ENCODE data around the gene SETBP1. TPM values are rescaled to one million over a fixed set of nuclear protein-coding genes. Genes with fewer than 3 reads are reported as not detected.

The SETBP1 gene
- total and polyA plus RNA-seq, 2 of the 13 experiments (the other 11 are each of a cell fraction or from before 2014, with no cell fraction given) = 0.18 to 0.65 TPM

GRCh38 chr18:44771956-44772917 lies 91.5 kb downstream of the SETBP1 start (continued):
- TF ChIP-seq ZBTB10 (CRISPR knock-in tag; IDR thresholded peaks at IDR 0.05; ENCODE audit: borderline replicate concordance) (0 out of 2 replicates have a peak, but pooled peaks have one; percentile 29), TBX2 (CRISPR knock-in tag; IDR thresholded peaks at IDR 0.05; ENCODE audit: borderline replicate concordance) (no peak), ZNF3 (CRISPR knock-in tag; IDR thresholded peaks at IDR 0.05) (no peak), NR2F6 (IDR thresholded peaks at IDR 0.05) (peak; percentile 93), NR2F6 (CRISPR knock-in tag; IDR thresholded peaks at IDR 0.05) (peak; percentile 95), HNF1A (IDR thresholded peaks at IDR 0.05; ENCODE audit: low read depth) (no peak), HNF1A (CRISPR knock-in tag; IDR thresholded peaks at IDR 0.05; ENCODE audit: borderline replicate concordance) (no peak), SOX6 (IDR thresholded peaks at IDR 0.05) (no peak), SOX6 (CRISPR knock-in tag; IDR thresholded peaks at IDR 0.05) (peak; percentile 87), XBP1 (CRISPR knock-in tag; IDR thresholded peaks at IDR 0.05) (no peak), ZNF451 (CRISPR knock-in tag; IDR thresholded peaks at IDR 0.05) (no peak), ZBTB8A (CRISPR knock-in tag; IDR thresholded peaks at IDR 0.05; ENCODE audit: borderline replicate concordance, low read depth) (no peak), ZNF83 (CRISPR knock-in tag; IDR thresholded peaks at IDR 0.05; ENCODE audit: borderline replicate concordance) (no peak), MEIS1 (CRISPR knock-in tag; IDR thresholded peaks at IDR 0.05; ENCODE audit: borderline replicate concordance) (no peak), PLRG1 (conservative IDR thresholded peaks at IDR 0.05) (no peak), ZNF333 (CRISPR knock-in tag; IDR thresholded peaks at IDR 0.05; ENCODE audit: borderline replicate concordance) (no peak), MAZ (IDR thresholded peaks at IDR 0.05; ENCODE audit: borderline replicate concordance, low read depth, low read length) (peak; percentile 57; the same call in 1 of the 2 replicates), MAZ (CRISPR knock-in tag; IDR thresholded peaks at IDR 0.05; ENCODE audit: low read depth) (no peak), TEAD3 (CRISPR knock-in tag; optimal IDR thresholded peaks at IDR 0.05; ENCODE audit: borderline replicate concordance) (peak; percentile 37), CREB1 (IDR thresholded peaks at IDR 0.05) (no peak), CREB1 (CRISPR knock-in tag; IDR thresholded peaks at IDR 0.05) (peak; percentile 38; the same call in 1 of the 2 replicates), PHF21A (CRISPR knock-in tag; IDR thresholded peaks at IDR 0.05) (0 out of 2 replicates have a peak, but pooled peaks have one; percentile 17), GMEB2 (CRISPR knock-in tag; IDR thresholded peaks at IDR 0.05; ENCODE audit: low read depth) (no peak)
